Tongue (tissue), 2 donors: ENCODE data around the gene FBXL22. TPM values are rescaled to one million over a fixed set of nuclear protein-coding genes. Genes with fewer than 3 reads are reported as not detected.
A peak's percentile ranks its signal among the peaks of the same experiment; 100 is the strongest.

Experiments
- DNase-seq: peaks from one replicate; pipeline ENCODE4 v3.0.0-alpha.2; 2015
- total RNA-seq: library from RNA; depleted of rRNA; stranded (reverse); fragments of >200 nt; gene quantifications from one replicate; pipeline ENCODE4 v1.2.3, GENCODE V29; 2014

Gene FBXL22
- total RNA-seq, 1 donor from 2014 or later = 21.7 TPM

DNA sequence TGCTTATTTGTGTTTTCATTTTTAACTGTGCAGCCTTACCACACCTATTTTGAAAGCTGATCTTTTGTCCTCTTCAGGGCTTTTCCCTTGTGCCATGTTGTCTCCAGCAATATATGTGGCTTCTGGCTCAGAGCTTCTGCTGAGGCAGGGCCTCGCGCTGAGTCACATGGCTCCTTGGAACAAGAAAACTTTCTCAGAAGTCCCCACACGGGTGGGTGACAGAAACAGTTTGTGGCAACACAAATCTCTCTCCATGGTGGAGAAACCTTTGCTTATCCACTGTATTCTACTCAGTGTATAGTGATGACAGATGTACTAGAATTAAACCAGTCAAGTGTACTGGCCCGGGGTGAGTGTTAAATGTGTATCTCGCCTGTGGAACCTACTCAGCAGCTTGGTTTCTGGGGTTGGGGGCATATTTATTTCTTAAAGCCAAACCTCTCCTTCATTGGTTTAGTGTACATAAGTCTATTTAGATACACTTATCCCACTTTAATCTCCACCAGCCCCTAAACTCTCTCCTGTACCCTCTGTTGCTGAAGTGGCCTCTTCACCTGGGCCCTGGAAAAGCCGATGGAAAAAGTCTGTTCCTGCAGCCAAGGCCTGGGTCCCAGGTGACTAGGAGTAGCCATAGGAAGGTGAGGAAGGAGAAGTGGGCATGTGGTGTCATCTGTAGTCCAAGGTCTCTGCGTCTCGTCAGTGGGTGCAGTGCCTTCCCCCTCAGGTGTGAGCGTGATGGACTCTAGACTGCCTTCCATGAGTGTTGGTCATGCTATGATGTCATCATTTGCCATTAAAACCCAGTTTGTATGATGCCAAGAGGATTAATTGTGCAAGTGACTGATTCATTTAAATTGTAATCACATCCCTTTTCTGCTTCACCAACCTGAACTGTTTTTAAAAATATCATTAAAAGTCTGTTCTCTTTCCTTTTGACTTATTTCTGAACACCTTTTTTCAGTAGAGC is 3.2 kb upstream of the FBXL22 start:
- DNase-seq = no peak

DNA sequence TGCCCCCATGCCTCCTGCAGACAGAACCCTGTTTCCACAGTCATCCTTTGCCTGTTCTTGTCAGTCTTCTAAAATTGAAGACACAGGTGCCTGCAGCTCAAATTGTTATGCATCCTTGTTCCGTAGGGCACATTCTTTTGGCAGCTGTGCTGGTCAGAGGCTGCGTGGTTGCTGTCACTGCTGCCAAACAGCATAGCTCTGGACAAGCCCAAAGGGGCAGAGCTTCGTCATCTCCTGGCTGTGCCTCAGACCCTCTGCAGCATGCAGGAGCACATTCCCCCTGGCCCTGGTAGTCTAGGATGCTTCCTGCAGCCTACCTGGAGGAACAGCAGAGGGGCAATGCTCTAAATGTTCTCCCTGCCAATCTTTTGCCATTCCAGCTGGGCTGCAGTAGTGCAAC is 2.1 kb upstream of the FBXL22 start:
- peak; percentile 62 for DNase-seq

DNA sequence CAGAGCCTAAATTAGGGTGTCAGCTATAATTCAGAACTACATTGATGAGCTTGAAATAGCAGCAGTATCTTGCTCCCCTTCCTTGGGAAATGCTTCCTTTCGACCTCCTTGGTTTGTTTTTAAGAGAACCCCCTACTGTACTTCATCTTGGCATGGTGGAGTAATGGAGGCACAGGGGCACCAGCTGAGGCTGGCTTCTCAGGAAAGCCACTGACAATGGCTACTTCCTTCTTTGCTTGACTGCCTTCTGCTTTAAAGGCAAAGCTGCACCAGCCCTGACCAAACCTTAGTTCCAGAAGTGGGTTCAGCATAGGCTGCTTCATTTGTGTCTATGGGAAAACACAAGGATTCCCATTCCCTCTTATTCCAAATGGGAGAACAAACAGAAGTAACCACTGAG is 1.5 kb upstream of the FBXL22 start:
- no peak for DNase-seq

DNA sequence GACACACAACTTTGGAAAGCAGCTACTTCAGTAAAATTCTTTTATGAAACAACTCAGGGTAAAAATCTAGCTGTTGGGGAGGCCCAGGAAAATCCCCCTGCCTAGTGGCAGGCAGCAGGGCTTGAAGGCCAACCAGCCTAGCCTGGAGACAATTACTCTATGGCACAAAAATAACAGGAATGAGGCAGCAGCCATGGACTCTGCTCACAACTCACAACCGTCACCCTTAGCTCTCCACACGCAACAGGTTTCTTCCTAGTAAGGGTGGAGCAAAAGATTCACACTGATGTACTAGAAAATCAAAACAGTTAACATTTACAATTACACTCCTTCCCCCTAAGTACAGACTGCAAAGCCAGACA is 530 bp upstream of the FBXL22 start:
- peak; percentile 71 for DNase-seq

DNA sequence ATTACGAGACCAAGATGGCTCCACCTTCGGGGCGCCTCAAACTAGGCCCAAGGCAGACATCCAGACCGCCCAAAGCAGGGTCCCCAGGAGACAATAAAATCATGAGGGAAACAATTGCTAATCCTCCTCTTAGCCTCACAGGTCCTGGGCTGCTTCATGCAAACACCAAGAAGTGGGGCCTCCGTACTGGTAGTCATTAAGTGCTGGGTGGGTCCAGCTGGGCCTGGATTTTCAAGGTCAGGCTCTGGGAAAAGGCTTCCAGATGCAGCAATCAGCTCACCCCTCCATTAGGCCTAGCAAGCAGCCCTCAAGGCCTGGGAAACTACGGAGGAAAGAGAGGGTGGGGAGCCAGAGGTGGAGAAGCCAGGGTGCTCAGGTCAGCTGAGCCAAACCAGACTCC is 634 bp downstream of the FBXL22 start:
- no peak for DNase-seq

DNA sequence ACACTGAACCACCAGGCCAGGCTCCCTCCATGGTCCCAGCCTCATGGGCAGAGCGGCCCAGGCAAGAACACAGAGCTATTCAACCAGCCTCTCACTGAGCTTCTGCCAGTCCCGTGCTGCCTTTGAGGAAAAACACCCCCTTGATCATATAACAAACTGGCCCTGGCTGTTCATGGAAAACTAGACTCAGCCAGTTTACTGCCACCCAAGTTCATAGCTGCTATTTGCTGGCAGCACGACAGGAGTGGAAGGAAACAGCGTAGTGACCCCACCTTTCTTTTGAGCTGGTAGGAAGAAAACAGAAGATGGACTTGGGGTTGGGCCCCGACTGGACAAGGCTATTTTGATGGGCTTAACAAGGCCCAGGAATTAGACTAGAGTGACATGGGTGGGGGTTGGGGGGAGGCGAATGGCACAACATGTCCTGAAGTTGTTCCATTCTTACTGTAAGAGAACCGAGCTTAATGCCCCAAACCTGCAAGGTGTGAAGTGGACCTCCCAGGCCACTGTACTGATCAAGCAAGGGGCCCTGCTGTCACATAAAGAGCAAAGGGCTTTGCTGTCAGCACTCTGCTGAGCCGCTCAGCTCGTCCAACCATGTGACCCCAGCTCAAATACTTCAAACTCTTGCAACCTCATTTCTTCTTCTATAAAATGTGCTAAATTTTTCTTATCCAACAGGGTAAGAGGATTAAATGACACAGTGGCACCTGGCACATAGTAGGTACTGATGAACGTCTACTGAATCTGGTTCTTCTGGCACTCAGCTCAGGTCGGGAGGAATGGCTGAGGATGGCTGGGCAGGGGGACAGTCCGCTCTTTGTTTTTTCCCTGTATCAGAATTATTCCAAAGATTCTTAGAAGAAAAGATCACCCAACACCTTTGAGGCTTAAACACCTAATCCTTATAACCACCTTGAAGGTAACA is 1.6 kb downstream of the FBXL22 start:
- peak; percentile 80 for DNase-seq

DNA sequence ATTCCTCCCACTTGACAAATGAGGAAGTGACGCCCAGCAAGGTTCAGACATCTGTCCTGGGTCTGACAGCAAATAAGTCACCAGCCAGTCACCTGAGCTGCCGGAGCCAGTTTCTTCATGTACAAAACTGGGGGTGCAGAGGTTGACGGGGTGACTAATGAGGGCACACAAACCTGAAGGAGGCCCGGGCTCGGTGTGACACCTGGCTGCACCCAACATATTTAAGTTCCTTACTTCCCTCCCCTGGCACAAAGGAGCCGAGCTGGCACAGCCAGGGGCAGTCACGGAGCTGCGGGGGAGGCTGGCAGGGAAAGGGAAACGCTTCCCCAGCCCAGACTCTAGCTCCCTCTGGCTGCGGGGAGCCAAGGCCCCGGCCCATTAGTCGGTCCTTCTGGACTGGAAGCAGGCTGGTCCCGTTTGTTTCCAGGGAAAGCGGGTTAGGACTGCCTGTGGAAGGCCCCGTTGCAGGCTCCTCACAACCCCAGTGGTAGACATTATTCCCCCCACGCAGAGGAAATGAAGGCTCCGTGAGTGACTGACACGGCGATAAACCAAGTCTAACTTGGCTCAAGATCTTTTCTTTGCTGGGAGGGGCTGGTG is 2.3 kb downstream of the FBXL22 start:
- peak; percentile 46 for DNase-seq

DNA sequence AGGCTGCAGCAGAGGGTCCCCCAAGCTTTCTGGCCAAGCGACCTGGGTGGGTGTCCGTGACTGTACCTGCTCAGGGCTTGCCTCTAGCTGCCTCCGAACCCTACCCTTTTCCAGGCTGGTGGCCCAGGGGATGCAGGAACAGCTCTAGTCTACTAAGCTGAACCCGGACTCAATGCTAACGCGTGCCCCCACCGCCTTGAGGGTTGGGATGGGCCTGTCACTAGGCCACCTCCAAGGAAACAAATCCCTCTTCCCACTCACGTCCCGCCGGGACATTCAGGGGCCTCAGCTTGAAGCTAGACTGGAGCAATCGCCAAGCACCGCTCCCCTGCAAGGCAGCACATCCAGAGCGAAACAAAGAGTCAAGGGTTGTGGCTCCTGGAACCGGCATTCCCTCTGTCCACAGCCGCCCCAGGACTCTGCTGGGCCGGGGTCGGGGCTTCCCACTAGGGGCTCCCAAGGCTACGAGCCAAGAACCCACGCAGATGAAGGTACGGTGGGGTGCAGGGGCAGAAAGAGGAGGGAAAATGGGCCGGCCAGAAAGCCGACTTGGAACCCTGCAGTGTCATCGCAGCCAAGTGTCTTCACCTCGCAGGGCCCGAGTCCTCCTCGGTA is 2.9 kb downstream of the FBXL22 start:
- DNase-seq = peak; percentile 44

DNA sequence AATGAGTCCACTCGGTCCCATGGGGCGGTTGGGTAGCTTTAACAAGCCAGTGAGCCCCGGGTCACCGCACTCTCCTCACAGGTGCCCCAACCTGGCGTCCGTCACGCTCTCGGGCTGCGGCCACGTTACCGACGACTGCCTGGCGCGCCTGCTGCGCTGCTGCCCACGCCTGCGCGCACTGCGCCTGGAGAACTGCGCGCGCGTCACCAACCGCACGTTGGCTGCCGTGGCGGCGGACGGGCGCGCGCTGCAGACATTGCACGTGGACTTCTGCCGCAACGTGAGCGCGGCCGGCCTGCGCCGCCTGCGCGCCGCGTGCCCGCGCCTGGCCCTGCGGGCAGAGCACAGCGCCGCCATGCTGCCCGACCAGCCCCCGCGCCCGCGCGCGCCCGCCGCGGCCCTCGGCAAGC is 3.4 kb downstream of the FBXL22 start:
- peak; percentile 96 for DNase-seq

DNA sequence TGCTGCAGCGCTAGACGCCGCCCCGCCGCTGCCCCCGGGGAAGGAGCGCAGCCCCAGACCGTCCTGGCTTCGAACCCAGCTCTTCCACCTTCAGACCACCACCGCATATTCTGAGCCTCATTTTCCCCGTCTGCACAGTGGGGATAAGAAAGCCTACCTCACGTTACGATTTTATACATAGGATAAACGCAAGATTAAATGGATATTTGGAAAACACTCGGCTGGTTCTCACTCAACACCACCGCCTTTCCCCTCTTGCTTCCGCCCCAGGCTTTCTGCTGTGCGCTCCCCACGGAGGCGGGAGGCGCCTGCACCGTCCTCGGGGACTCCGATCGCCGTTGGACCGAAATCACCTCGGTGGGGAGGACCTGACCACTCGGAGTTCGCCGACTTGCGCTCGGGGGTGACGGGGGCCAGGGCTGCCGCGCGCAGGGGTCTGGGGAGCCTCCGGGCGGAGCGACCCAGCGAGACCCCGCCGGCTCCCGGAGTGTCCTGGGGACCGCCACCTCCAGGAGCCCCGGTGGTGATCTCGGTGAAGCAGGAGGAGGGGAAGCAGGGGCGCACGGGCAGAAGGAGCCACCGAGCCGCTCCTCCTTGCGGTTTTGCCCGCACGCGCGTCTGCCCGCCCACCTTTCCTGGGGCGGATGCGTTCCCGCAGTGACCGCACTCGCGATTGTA is 4.0 kb downstream of the FBXL22 start:
- no peak for DNase-seq

DNA sequence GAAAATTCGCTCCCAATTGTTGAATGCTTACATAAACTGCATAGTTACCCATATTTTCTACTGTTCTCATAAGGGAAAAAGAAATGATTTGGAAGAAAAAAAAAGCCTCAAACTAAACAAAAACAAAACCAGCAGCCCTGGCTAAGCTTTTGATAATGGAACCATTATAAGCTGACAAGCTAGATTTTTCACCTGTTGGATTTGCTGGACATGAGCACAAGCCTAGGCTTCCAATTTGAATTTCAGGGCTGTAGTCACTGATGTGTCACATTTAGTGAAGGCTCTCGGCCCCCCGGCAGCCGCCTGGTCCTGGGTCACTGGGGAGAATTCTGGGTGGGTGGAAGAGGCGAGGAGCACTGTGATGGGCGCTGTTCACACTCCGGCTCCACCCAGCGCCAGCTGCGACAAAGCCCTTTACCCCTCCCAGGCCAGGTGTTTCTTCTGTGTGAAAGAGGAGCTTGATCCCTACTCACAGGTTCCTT is 4.6 kb downstream of the FBXL22 start:
- DNase-seq = peak; percentile 55

DNA sequence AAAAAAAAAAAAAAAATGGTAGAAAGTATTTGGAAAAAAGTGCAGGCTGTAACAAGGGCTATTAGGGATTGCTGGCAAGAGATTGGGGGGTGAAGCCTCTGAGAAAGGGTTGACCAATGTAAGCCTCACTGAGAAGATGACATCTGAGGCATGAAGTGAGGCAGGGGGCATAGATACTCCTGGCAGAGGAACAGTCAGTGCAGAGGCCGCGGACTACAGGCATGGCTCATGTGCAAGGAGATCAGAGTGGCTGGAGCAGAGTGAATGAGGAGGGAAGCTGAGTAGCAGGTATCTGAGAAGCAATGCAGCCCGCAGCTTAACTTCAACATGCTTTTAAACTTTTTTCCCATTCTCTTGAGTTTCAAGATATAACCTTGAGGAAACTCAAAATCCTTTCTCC is 5.4 kb downstream of the FBXL22 start:
- DNase-seq = no peak

DNA sequence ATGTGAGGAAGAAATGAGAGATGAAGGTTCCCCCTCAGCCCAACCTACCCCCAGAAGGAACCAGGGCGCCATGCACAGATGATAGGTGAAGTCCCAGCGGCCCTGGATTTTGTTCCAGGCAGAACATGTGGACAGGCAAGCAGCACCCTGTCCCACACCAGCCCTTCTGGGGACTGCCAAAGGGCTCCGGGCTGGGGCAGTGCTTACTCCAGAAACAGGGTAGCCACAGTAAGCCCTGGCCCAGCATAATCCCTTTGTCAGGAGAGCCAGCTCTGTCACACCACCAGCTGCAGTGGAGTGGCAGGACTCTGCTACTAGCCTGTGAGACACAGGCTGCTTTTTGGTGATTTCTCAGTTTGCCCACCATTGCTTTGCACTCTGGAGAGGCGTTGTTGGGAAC is 6.3 kb downstream of the FBXL22 start:
- no peak for DNase-seq

DNA sequence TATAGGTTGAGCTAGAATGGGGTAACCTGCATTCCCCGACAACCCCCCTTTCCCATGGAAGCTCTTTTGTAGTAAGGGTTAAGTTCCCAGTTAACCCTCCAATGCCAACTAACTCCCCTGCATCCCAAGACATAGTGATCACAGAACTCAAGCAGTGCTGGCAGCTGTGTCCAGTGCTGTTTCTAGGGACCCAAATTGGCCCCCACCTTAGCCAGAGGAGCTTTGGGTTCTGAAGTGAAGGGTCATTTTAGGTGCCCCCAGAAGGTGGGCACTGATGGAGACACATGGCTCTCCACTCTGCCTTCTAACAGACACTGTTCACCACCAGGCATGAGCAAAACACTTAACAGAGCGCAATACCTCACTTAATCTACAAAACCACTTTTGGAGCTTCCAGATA is 7.1 kb downstream of the FBXL22 start:
- no peak for DNase-seq

DNA sequence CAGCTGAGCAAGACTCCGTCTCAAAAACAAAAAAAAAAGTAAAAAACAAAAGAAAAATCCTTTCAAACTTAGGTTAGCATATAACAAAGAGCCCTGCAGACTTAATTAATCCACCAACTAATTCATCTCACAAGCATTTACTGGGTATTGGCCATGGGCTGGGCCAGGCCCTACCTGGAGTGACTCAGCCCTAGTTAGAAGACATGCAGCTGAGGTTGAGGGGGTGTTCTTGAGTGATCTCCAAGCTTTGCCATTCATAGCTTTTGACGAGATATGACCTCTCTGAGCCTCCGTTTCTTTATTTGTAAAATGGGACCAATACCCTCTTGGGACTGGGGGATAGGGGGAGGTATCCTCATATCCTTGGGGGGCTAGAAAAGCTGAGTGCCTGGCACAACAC is 7.8 kb downstream of the FBXL22 start:
- DNase-seq = no peak

DNA sequence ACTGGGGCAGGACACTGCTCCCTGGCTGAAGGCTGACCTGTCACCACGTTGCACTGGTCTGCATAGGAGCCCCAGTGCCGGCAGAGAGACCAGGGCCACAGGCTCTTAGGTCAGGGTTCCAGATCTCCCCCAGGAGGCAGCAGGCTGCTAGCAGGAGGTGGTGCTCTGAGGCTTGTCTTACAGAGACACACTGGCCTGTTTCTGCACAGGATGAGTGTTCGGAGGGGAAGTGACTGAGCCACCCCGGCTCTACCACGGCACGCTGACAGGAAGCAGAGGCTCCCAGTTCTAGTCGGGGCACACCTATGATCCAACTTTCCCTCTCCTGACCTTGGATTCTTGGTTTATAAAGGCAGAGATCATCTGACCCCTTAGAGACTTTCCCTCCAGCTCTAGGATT is 8.6 kb downstream of the FBXL22 start:
- no peak for DNase-seq

DNA sequence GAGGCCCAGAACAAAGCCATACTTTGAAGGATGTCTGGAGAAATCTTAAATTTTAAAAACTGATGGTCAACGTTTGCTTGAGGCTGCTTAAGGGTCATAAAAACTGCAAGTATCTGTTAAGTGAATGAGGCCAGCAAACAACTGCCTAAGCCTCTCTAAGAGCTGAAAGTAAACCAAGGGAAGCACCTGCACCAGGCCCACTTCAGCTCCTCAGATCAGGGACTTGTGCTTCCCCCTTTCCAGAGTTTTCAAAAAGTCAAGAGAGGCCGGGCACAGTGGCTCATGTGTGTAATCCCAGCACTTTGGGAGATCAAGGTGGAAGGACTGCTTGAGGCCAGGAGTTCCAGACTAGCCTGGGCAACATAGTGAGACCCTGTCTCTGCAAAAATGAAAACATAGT is 9.1 kb downstream of the FBXL22 start:
- DNase-seq = no peak

DNA sequence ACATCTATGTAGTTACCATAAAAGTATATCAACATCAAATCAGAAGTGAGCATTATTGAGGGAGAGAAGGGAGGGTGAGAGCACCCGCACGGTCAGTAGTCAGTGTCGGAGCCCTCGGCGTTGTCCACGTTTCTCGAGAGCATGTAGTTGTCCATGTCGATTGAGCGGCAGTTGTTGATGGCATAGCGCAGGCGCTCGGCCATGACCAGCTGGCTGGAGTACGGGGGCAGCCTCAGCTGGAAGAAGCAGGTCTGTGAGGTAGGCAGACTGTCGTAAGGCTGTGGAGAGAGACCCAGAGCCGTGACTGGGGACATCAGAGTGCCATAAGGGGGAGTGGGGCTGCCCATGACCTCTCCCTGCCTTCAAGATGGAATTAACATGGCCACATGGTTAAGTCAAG is 11.8 kb downstream of the FBXL22 start:
- no peak for DNase-seq

DNA sequence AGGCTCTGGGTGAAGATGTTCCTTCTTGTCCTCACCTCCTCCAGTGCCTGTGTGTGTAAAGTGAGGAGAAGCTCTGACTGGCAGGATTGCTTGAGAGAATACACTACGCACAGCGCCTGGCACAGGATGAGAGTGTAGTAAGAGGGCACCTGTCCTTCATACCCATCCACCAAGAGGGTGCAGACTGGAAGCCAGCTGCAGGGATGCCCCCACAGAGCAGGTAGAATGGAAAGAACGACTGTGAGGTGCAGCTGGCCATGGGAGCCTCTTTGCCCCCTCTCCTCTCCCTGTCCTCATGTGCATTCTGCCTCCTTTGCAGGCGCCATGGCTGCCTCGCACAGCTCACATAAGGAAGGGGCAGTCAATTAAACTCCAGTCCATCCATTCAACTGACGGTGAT is 12.3 kb downstream of the FBXL22 start:
- DNase-seq = no peak

DNA sequence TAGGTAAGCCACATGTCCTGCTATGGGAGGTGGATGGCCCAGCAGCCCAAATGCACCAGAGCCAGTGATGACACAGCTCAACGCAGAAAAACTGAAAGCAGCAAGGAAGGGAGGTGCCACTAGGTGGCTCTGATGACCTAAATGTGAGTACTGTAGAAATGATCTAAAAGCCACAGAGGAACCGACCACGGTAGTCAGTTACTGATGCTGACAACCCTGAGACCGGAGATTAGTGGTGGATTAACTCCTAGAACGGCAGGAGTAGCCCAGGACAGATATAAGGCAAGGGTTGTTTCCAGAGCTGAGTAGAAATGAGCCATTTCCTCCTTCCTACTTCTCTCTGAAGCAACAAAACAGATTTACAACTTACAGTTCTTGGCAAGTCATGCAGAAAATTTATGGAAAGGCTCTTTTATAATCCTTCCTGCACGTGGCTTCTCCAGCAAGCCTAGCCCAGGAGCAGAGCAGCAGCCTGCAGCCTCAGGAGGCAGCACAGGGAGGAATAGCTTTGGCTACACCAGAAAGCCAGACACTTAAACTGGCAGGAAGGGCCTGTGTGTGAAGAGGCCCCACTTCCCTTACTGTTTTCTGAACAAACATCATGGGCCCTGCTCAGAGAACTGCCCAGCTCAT is 13.1 kb downstream of the FBXL22 start:
- peak; percentile 89 for DNase-seq

DNA sequence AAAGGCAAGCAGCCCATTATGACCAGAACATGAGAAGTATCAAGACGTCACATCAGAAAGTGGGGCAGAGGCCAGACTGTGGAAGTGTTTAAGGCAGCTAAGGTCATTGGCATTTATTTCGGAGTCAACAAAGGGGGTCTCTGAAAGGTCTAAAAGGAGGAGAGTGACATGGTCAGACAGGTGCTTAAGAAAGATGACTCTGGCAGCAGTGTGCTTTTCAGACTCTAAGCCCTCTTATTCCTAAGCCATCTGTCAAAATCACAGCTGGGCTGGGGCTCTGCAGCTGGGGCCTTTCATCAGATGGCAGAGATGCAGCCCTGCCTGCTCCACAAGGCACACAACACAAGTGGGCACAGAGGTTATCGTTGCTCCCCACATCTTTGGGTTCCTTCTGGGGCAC is 14.0 kb downstream of the FBXL22 start:
- DNase-seq = peak; percentile 94
